Heart right ventricle (tissue), 16 donors: ENCODE results near the gene PTEN. TPM values are rescaled to one million over a fixed set of nuclear protein-coding genes. Genes with fewer than 3 reads are reported as not detected.

Experiments used
- ATAC-seq, 8 donors: fragments of 200-7000 bp; cut with Tn5 transposase; one replicate each; pipeline ENCODE4 v1.9.1; 2020; ENCODE audit warnings: mild to moderate bottlenecking in 8 of 8, moderate library complexity in 8 of 8, moderate number of reproducible peaks in 1 of 8
- DNase-seq, 2 donors: peaks; one replicate each; pipeline ENCODE4 v3.0.0-alpha.2; 2020
- H3K27ac ChIP-seq, 10 donors: fragments of 200-600 bp; sonication (generic) in 2 of 10; one replicate each; pipeline versions ENCODE4 v1.5.0 to v1.8.0; 2020 to 2022; ENCODE audit warnings: mild to moderate bottlenecking in 3 of 10
- H3K27me3 ChIP-seq, 7 donors: fragments of 200-600 bp; one replicate each; pipeline ENCODE4 v1.8.0; 2021 to 2022; ENCODE audit warnings: mild to moderate bottlenecking in 2 of 7
- H3K36me3 ChIP-seq, 9 donors: fragments of 200-600 bp; sonication (generic) in 1 of 9; one replicate each; pipeline versions ENCODE4 v1.5.0 to v1.8.0; 2020 to 2022; ENCODE audit warnings: mild to moderate bottlenecking in 2 of 9
- H3K4me1 ChIP-seq, 9 donors: fragments of 200-600 bp; sonication (generic) in 1 of 9; one replicate each; pipeline versions ENCODE4 v1.5.0 to v1.8.0; 2020 to 2022; ENCODE audit warnings: mild to moderate bottlenecking in 4 of 9
- H3K4me3 ChIP-seq, 10 donors: fragments of 200-600 bp; sonication (generic) in 2 of 10; one replicate each; pipeline versions ENCODE4 v1.5.0 to v1.8.0; 2020 to 2022; ENCODE audit warnings: mild to moderate bottlenecking in 7 of 10, moderate library complexity in 2 of 10
- H3K9me3 ChIP-seq, 11 donors: fragments of 200-600 bp in 10 of 11; sonication (generic) in 2 of 11; one replicate each; pipeline versions ENCODE4 v1.5.0 to v1.8.0; 2013 to 2022; ENCODE audit warnings: mild to moderate bottlenecking in 2 of 11, control low read depth in 1 of 11, moderate library complexity in 1 of 11
- CTCF ChIP-seq, 9 donors: fragments of 200-600 bp; sonication (generic) in 2 of 9; IDR thresholded peaks; one replicate each; pipeline versions ENCODE4 v1.5.0 to v1.8.0; 2021 to 2022; ENCODE audit warnings: antibody characterized with exemption in 9 of 9, mild to moderate bottlenecking in 5 of 9, moderate library complexity in 1 of 9
- WGBS, 2 donors: extraction: QIAGEN DNeasy Blood & Tissue Kit; methylation state at CpG; one replicate each; pipeline ENCODE4 v1.1.7; 2013; ENCODE audit warnings: inconsistent platforms in 1 of 2; 5-methylcytosine and 5-hydroxymethylcytosine counted together
- intact Hi-C, 10 donors: fragments of 100-400 bp; cut with DNase I; formaldehyde crosslinking; loops; one replicate each; pipeline versions ENCODE4 v1.11.1 to v1.14.2; 2022
- polyA plus RNA-seq, 2 donors: library from polyadenylated mRNA; stranded (reverse); fragments of 200-250 nt; gene quantifications; one replicate each; pipeline ENCODE4 v1.2.3, GENCODE V29; 2013
- total RNA-seq, 10 donors: library from RNA; stranded (reverse); fragmentation: NEBNext Ultra II Directional in 3 of 10; extraction: Animal tissue kit (Norgen Biotek cat#: 25700) in 3 of 10; gene quantifications; one replicate each; pipeline versions ENCODE4 v1.2.1 to v1.2.4, GENCODE V29; 2021 to 2023
- donor health status: Arrhythmogenic right ventricular cardiomyopathy.
- donor health status: ischemic (EF 13 %, LVEDD 7.1; RV severe dilation, severe dysfunction).
- donor health status: healthy with polysubstance abuse.
- donor health status: DM: no; HTN: yes; CAD: no.
- donor health status: DM: no; HTN: no; CAD: no.
- donor health status: ischemic (EF 25% LVEDD 6.9; RV normal size, moderate dysfunction).
- donor health status: ischemic (EF 25% LVEDD 5.7; RV mildly dilated, moderate dysfunction).
- donor health status: healthy.
- donor health status: DM: yes; HTN: yes; CAD: no.
- donor health status: Ischemic cardiomyopathy.
- donor health status: ischemic (EF 35%, LVEDD 5.7; RV mildly dilated, moderate dysfunction).
- donor health status: nonischemic (EF 11% LVEDD 7.7; RV severe dilation, severe dysfunction).
- donor health status: DM: yes; HTN: yes; CAD: no.
- donor health status: PGD.
- donor health status: ischemic (EF 29% LVEDD 5.4; RV normal size, mild dysfunction).
- donor health status: nonischemic (EF 23%, LVEDD 6.1; RV moderate dilation, normal function).

The PTEN gene
- total and polyA plus RNA-seq, 12 donors: 21.8 to 89.9 (median 54.9) TPM

- no peak for TF ChIP-seq CTCF (IDR thresholded peaks at IDR 0.05)
- Histone ChIP-seq H3K27me3 (no peaks in the 10 kb centered on the region), H3K9me3 (no peaks in the 10 kb centered on the region), H3K36me3 (no peaks in the 10 kb centered on the region), H3K27ac (no peak overlapping the region), H3K4me3 (no peak overlapping the region), H3K4me1 (no peaks in the 10 kb centered on the region)
- WGBS, 2 donors: 97% methylated on average over 2 of the region's 2 CpGs
- intact Hi-C loops: no loop called here
- ATAC-seq (no peak), DNase-seq (no peak)
These were observed 120.3 kb downstream of the PTEN start for GRCh38 chr10:87983716-87984115.

- DNase-seq (no peak), ATAC-seq (no peak)
- Histone ChIP-seq H3K27me3 (no peaks in the 10 kb centered on the region), H3K9me3 (no peaks in the 10 kb centered on the region), H3K4me1 (no peaks in the 10 kb centered on the region), H3K36me3 (no peaks in the 10 kb centered on the region), H3K27ac (no peak overlapping the region), H3K4me3 (no peak overlapping the region)
- intact Hi-C loops: no loop called here
- TF ChIP-seq CTCF (IDR thresholded peaks at IDR 0.05): no peak
- WGBS, 2 donors: 92 to 94% methylated on average over 2 of the region's 2 CpGs
These were observed 123.8 kb downstream of the PTEN start for GRCh38 chr10:87987206-87987605.

- H3K36me3 ChIP-seq: no peaks in the 10 kb centered on the region
- intact Hi-C loops: no loop called here
- TF ChIP-seq CTCF (IDR thresholded peaks at IDR 0.05): no peak
- no peaks in the 10 kb centered on the region for H3K9me3 ChIP-seq
- no peak overlapping the region for H3K27ac ChIP-seq
- no peak for DNase-seq
- no peak for ATAC-seq
- H3K27me3 ChIP-seq: no peaks in the 10 kb centered on the region
- H3K4me3 ChIP-seq: no peak overlapping the region
- no peaks in the 10 kb centered on the region for H3K4me1 ChIP-seq
- 90 to 91% methylated on average over 5 of the region's 5 CpGs for WGBS, 2 donors
These were observed 128.5 kb downstream of the PTEN start for GRCh38 chr10:87991946-87992345.

- no peak overlapping the region for H3K4me3 ChIP-seq
These were observed 141.0 kb downstream of the PTEN start for GRCh38 chr10:88004451-88004850.

More at GRCh38 chr10:88004451-88004850, 141.0 kb downstream of the PTEN start:
- peaks cover 0 to 9% (median 0%) of the 10 kb centered on the region in 11 donors for H3K9me3 ChIP-seq
- intact Hi-C loops: no loop called here
- WGBS, 2 donors: 55 to 61% methylated on average over 1 of the region's 1 CpG
- DNase-seq (no peak), ATAC-seq (no peak)
- H3K36me3 ChIP-seq: no peaks in the 10 kb centered on the region
- H3K4me1 ChIP-seq: peaks cover 0 to 4% (median 0%) of the 10 kb centered on the region in 9 donors
- TF ChIP-seq CTCF (IDR thresholded peaks at IDR 0.05): no peak
- no peaks in the 10 kb centered on the region for H3K27me3 ChIP-seq
- H3K27ac ChIP-seq: peak overlapping the region in 1 of 10 donors; percentile 42
